Activated CD8-positive, alpha-beta memory T cell treated with anti-CD3 and anti-CD28 coated beads, Interleukin-2, amount 50 U/mL, for 4 hours (primary cell): ENCODE measurements around the gene ZNF638.

Experiments
- DNase-seq: peaks from one replicate; pipeline ENCODE4 v3.0.0-alpha.2; 2020

ZNF638 gene

DNA sequence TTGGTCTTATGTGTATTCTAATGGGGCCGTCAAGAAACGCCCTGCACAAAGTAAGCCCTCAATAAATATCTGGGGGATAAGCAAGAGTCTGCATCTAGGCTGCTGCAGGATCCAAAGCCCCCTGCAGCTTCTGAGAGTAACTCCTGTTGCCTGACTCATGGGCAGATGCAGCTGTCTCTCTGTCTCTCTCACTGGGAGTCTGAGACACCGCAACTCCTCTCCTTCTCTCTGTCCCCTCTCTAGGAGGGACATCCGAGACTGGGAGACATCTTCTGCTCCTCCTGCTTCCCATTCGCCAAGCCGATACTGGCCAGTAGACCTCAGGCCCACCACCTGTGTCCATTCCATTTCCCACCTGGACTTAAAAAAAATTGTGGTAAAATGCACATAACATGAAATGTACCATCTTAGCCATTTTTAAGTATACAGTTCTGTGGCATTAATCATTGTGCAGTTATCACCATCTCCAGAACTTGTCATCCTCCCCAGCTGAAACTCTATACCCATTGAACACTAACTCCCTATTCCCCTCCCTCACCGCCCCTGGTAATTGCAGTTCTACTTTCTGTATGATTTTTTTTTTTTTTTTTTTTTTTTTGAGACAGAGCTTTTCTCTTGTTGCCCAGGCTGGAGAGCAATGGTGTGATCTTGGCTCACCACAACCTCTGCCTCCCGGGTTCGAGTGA lies 141.9 kb downstream of the ZNF638 start:
- no peak for DNase-seq

DNA sequence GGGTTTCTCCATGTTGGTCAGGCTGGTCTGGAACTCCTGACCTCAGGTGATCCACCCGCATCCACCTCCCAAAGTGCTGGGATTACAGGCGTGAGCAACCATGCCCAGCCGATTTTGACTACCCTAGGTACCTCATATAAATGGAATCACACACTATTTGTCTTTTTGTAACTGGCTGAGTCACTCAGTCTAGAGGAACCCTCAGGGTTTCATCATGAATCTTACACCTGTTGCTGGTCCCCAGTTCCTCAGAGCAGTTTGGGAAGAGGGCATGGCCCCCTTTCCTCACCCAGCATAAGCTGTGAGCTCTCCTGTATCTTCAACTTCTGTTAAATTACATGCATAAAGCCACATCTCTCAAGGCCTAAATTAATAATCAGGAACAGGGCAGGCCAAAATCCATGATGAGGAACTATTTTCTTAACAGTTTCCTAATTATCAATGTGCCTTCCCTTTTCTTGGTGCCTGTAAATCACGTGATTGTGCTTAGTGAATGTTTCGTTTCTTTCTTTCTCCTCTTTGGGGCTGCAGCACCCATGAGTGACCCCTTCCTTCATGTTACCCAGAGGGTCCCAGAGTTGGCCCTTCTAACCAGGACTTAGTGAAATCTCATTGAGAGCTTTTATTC lies 142.6 kb downstream of the ZNF638 start:
- no peak for DNase-seq

DNA sequence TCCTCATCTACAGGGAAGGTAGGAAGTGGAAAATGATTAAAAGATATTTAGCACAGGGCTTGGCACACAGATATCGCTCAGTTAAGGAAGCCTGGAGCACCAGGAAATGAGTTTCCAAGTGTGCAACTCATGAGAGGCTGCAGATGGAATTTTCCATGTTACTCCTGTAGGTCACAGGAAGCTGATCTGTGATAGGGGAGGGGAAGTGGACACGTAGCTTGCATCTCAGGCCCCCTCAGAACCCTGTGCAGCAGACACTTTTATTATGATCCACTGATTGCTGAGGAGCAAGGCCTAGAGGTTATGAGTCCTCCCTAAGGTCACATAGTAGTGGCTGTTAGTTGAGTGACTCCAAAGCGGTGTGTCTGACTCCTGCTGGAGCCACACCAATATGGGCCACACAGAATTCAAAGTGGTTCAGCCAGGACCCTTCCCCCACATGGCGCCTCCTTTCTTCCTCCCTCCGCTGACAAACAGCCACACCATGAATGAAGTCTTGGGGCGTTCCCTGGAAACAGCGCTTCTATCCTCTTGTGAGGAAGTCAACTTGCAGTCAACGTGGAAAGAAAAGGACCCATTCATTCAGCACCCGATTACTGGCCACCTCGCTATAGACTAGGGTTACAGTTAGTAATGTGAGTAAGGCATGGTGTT lies 143.3 kb downstream of the ZNF638 start:
- DNase-seq = no peak

DNA sequence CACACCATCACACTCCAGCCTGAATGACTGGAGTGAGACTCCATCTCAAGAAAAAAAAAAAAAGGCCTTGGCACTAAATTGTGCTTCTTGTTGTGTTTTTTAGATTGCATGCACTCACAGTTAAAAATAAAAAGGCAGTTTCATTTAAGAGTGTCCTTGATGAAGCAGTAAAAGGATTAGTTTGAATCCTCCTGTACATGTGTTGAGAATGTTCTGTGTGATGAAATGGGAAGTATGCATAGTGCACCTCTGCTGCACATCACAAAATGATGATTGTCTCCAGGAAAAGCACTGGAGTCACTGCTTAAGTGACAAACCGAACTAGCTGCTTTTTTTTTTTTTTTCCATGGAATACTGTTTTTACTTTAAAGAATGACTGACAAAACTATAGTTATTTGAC lies 144.9 kb downstream of the ZNF638 start:
- DNase-seq = no peak

DNA sequence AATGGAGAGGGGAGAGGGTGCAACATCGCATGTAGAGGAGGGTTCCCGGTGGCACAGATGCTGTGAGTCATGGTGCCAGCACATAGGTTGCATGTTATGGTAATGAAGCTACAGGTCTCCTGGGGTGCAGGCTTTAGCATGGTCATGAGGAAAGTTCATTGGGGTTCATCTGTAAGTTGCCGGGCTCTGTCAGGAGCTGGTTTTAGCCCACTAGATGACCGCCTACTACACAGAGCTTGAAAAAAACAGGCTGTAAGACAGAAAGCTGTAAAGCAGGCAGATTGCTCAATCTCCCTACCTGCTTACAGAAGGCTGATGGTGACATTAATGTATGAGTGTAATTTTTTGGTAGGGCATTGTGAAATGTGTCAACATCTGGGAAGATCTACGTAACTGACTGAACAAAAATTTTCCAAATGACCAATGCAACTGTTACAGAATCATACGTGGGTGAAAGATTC lies 145.7 kb downstream of the ZNF638 start:
- no peak for DNase-seq

DNA sequence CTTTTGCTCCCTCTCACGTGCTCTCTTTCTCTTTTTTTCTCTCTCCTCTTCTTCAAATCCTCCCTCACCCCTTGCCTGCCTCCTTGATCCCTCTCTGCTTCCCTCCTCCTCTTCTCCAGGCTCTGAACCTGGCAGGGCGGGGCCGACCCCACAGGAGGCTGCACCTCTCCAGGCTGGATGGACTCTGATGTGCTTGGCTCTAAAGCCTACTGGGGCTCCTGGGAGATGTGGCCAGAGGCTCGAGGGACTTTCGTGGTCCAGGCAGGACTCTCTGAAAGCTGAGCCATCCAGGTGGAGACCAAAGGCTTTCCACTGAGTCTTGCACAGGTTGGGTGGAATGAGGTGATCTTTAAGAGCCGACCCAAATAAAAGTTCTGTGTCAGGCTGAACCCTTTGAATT lies 147.2 kb downstream of the ZNF638 start:
- DNase-seq = no peak

DNA sequence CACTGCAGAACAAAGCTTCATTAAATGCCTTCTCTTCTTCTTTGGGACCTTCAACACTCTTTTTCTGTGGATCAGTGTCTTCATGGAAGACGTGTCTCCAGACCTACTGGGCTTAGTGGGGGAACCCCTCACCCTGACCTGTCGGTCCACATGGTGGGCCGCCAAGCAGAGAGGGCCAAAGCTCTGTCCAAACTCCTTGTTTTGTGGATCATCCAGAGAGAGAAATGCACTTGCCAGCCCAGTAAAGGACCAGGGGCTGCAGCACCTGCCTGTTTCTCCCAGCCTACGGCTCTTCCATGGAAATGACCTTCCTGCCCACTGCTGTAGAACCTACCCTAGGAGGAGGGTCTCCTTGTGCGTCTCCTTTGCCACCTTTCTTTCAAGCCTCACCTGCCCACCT lies 147.7 kb downstream of the ZNF638 start:
- DNase-seq = no peak

DNA sequence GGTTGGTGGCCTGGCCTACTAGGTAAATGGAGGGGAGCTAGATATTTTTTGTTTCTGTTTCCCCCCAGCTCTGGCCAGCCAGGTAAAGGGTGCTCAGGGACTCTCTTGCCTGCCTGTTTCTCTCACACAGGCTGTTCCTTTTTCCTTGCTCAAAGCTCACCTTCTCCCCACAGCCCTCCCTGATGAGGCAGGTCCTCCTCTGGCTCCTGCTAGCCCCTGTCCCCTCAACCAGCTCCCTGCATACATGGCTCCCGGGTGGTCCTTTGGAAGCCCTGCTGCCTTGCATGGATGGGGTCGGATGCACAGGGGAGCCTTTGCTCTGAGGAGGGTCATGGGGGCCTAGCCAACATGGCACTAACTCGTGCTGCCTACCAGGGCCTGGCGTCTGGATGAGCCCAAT lies 149.5 kb downstream of the ZNF638 start:
- DNase-seq = no peak

DNA sequence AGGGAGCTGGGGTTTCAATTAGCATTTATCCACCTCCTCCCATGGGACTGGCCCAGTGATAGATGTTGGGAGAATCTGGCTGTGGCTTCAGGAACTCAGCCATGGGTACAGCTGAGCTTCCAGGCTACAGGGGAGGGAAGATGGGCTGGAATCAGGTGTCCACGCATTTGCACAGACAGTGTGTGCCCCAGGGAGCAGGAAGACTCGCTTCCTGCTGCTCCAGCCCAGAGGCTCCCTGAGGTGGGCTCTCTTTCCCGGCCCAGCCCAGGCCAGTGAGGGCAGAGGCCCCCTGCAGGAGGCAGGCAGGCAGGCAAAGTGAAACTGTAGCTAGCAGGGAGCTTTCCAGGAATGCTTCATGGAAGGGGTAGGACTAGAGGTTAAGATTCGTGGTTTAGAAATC lies 150.5 kb downstream of the ZNF638 start:
- no peak for DNase-seq

DNA sequence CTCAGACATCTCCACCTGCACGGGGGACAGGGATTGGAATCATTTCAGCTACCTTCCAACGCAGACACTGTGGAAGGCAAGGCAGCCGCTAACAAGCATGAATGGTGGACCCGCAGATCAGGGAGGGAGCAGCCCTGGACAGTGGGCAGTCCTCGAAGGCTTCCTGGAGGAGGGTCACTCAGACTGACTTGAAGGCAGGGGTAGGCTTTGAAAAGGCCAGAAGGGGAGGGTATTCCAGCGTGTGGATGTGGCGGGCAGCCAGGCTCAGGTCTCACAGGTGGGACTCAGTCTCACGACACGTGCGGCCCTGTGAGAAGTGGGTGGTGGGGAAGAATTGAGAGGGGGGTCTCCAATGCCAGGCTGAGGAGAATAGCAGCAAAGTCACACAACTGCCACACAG lies 151.7 kb downstream of the ZNF638 start:
- no peak for DNase-seq

DNA sequence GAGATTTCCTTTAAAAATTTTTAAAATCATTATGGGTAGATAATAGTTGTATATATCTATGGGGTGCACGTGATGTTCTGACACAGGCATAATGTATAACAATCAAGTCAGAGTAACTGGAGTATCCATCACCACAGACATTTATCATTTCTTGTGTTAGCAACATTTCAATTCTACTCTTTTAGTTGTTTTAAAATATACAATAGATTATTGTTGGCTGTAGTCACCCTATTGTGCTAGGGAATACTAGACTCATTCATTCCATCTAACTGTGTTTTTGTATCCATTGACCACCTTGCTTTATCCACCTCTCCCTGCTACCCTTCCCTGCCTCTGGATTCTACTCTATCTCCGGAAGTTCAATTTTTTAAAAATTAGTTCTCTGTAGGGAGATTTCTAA lies 152.8 kb downstream of the ZNF638 start:
- DNase-seq = no peak
